Brain pericyte (primary cell): Measurements from ENCODE around the gene DLK1.

Experiments
- DNase-seq: peaks from one replicate; pipeline ENCODE4 v3.0.0-alpha.2; 2012; ENCODE audit warnings: low read depth, low spot score

Gene DLK1

GRCh38 chr14:100733152-100733850 is 6.6 kb downstream of the DLK1 start:
- no peak for DNase-seq

- DNase-seq: no peak
These were observed 7.6 kb downstream of the DLK1 start for GRCh38 chr14:100734031-100734990.

DNA sequence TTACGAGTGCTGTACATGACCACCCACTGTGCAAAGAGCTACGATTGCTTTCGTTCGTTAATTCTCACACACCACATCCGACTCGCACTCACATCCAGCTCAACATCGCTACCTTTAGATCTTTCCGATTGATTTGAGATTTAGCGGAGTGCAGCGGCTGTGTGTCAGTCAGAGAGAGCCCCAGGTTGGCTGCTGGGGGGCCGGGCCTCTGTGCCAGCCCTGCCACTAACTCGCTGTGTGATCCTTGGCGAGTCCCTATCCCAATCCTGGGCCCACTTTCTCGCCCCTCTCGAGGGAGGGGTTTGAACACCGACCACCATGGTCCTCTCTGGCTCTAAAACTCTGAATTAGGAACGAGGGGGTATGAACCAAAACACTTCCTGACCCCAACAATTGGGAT is 8.6 kb downstream of the DLK1 start:
- DNase-seq: no peak

GRCh38 chr14:100736269-100737180 is 9.8 kb downstream of the DLK1 start:
- DNase-seq: no peak

DNA sequence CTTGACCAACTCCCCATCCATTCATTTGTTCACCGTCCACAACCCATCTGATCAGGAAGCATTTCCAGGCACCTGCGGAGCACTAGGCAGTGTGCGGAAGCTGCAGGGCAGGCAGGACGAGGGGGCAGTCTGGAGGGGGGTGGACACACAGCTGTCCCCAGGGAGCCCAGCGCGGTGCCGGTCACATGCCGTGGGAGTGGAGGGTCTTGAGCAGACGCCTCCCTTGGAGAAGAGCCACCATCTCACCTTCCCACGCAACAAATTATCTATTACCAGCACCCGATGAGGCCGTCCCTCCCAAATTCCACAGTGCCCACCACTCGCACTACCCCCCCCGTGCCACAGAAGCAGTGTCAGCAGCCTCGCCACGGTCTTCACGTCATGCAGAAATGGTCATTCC is 10.8 kb downstream of the DLK1 start:
- DNase-seq: no peak

GRCh38 chr14:100738269-100738691 is 11.6 kb downstream of the DLK1 start:
- no peak for DNase-seq

GRCh38 chr14:100738704-100739131 is 12.0 kb downstream of the DLK1 start:
- DNase-seq: no peak

- DNase-seq: no peak
These were observed 12.6 kb downstream of the DLK1 start for GRCh38 chr14:100739306-100739705.

- DNase-seq: no peak
These were observed 13.6 kb downstream of the DLK1 start for GRCh38 chr14:100740196-100740825.

GRCh38 chr14:100740929-100741328 is 14.2 kb downstream of the DLK1 start:
- DNase-seq: no peak

- DNase-seq: no peak
These were observed 15.3 kb downstream of the DLK1 start for GRCh38 chr14:100741966-100742365.

DNA sequence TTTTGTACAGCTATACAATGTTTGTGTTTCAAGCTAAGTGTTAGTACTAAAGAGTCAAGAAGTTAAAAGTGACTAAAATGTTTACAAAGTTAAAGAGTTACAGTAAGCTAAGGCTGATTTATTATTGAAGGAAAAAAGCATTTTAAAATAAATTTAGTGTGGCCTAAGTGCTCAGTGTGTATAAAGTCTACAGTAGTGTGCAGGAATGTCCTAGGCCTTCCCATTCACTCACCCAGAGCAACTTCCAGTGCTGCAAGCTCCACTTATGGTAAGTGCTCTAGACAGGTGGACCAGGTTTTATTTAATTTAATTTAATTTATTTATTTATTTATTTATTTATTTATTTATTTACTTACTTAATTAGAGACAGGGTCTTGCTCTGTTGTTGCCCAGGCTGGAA is 19.6 kb downstream of the DLK1 start:
- DNase-seq: no peak

- DNase-seq: no peak
These were observed 20.4 kb downstream of the DLK1 start for GRCh38 chr14:100747021-100747586.

DNA sequence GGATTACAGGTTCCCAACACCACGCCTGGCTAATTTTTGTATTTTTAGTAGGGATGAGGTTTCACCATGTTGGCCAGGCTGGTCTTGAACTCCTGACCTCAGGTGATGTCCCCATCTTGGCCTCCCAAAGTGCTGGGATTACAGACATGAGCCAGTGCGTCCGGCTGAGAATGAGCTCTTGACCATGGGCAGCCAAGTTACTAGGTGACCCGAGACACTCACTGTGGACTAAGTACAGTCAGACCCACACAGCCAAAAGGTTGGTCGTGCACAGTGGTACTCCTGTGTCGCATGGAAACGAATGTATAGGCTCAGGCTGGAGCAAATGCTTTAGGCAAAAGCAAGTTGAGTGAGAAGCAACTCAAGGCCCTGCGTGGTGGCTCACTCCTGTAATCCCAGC is 21.0 kb downstream of the DLK1 start:
- no peak for DNase-seq

DNA sequence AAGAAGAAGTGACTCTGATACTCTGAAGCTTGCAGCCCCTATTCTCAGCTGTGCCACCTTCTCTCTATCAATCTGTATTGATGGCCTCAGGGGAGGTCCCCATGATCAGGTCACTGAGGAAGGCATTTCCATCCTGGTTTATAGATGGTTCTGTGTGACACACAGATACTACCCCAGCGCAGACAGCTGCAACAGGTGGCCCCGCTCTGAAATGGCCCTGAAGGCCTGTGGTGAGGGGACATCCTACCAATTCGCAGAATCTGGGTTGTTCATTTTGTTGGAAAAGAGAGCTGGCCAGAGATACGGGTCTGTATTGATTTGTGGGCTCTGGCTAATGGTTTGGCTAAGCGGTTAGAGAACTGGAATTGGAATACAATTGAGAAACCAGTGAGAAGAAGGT is 21.7 kb downstream of the DLK1 start:
- DNase-seq: no peak

GRCh38 chr14:100748944-100749343 is 22.3 kb downstream of the DLK1 start:
- DNase-seq: no peak

DNA sequence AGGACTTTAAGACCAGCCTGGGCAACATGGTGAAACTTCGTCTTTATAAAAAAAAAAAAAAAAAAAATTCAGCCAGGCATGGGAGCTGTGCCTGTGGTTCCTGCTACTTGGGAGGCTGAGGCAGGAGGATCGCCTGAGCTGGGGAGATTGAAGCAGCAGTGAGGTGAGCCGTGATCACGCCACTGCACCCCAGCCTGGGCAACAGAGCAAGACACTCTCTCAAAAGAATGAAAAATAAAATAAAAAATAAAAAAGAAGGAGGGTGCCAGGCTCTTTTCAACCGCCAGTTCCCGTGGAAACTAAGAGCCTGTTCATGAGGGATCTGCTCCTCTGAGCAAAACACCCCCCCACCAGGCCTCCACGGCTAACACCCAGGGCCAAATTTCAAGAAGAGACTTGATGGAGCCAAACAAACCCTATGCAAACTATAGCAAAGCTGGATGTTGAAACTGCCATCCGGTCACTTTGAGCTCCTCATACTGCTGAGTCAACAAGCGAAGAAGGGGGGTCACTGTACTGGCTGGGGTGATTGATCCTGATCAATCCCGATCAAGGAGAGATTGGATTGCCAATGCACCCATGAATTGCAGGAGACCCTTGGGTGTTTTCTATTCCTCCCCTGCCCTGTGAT is 23.4 kb downstream of the DLK1 start:
- DNase-seq: no peak

GRCh38 chr14:100750762-100751699 is 24.3 kb downstream of the DLK1 start:
- no peak for DNase-seq

- no peak for DNase-seq
These were observed 27.3 kb downstream of the DLK1 start for GRCh38 chr14:100754020-100754419.
